Skeletal muscle cell (primary cell): ENCODE measurements around the gene KLK1.

ENCODE experiments used
- DNase-seq: peaks from one replicate; pipeline ENCODE4 v3.0.0-alpha.2; 2010; ENCODE audit warnings: low read depth
- H3K4me3 ChIP-seq: 2 replicates; pipeline ENCODE4 v1.5.1; 2011; ENCODE audit warnings: low read depth, mild to moderate bottlenecking, control low read depth, low read length, moderate library complexity

The KLK1 gene

DNA sequence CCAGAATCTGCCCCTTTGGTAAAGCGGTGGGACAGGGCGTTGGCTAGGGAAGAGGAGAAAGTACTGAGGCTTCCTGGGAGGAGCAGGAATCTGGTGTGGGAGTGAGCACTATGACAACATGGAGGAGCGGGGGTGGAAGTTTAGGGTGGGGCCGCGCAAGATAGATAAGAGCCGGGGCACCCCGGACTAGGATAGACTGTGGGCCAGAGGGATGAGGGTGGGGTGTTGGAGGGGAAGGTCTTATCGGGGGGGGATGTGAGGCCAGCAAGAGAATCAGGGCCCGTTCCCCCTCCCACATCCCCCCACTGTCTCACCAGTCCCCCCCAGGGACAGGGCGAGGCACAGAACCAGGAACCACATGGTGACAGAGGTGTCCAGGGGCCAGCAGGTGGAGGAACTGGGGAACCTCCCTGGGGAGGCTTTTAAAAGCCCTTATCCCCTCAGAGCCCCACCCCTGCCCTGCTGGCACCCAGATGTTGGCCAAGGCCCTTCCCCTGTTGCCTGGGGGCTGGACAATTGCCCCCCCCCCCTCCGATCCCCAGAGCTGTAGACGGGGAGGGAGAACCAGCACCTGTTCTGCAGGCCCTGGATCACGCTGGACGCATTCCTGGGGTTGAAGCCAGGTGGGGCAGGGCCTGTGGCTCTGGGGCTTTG is at the start of gene KLK1:
KLK1 (minus strand) TSS at position 399 of the 654 bp plus-strand sequence; CDS start at position 360, 39 bp downstream.
- DNase-seq = no peak
- no peak within 1 kb of the TSS for H3K4me3 ChIP-seq

DNA sequence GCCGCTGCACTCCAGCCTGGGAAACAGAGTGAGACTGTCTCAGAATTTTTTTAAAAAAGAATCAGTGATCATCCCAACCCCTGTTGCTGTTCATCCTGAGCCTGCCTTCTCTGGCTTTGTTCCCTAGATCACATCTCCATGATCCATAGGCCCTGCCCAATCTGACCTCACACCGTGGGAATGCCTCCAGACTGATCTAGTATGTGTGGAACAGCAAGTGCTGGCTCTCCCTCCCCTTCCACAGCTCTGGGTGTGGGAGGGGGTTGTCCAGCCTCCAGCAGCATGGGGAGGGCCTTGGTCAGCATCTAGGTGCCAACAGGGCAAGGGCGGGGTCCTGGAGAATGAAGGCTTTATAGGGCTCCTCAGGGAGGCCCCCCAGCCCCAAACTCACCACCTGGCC is 49.5 kb upstream of the KLK1 start, which contains the start of gene KLK2:
KLK2 (plus strand) TSS at position 384 of the 400 bp plus-strand sequence. CDS start 35 bp downstream, outside the sequence.
- no peak within 1 kb of the TSS for H3K4me3 ChIP-seq
- DNase-seq = no peak

DNA sequence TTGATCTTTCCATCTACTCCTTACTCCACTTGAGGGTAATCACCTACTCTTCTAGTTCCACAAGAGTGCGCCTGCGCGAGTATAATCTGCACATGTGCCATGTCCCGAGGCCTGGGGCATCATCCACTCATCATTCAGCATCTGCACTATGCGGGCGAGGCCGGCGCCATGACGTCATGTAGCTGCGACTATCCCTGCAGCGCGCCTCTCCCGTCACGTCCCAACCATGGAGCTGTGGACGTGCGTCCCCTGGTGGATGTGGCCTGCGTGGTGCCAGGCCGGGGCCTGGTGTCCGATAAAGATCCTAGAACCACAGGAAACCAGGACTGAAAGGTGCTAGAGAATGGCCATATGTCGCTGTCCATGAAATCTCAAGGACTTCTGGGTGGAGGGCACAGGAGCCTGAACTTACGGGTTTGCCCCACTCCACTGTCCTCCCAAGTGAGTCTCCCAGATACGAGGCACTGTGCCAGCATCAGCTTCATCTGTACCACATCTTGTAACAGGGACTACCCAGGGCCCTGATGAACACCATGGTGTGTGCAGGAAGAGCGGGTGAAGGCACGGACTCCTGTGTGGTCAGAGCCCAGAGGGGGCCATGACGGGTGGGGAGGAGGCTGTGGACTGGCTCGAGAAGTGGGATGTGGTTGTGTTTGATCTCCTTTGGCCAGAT is 47.0 kb upstream of the KLK1 start:
- H3K4me3 ChIP-seq = no peak overlapping the region
- no peak for DNase-seq

DNA sequence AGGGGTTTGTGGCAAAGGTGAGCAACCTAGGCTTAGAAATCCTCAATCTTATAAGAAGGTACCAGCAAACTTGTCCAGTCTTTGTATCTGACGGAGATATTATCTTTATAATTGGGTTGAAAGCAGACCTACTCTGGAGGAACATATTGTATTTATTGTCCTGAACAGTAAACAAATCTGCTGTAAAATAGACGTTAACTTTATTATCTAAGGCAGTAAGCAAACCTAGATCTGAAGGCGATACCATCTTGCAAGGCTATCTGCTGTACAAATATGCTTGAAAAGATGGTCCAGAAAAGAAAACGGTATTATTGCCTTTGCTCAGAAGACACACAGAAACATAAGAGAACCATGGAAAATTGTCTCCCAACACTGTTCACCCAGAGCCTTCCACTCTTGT is 45.9 kb upstream of the KLK1 start:
- DNase-seq = no peak
- H3K4me3 ChIP-seq = no peak overlapping the region

DNA sequence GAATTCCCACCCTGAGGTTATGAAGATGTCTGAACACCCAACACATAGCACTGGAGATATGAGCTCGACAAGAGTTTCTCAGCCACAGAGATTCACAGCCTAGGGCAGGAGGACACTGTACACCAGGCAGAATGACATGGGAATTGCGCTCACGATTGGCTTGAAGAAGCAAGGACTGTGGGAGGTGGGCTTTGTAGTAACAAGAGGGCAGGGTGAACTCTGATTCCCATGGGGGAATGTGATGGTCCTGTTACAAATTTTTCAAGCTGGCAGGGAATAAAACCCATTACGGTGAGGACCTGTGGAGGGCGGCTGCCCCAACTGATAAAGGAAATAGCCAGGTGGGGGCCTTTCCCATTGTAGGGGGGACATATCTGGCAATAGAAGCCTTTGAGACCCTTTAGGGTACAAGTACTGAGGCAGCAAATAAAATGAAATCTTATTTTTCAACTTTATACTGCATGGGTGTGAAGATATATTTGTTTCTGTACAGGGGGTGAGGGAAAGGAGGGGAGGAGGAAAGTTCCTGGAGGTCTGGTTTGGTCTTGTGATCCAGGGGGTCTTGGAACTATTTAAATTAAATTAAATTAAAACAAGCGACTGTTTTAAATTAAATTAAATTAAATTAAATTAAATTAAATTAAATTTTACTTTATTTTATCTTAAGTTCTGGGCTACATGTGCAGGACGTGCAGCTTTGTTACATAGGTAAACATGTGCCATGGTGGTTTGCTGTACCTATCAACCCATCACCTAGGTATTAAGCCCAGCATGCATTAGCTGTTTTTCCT is 38.1 kb upstream of the KLK1 start:
- no peak for DNase-seq

DNA sequence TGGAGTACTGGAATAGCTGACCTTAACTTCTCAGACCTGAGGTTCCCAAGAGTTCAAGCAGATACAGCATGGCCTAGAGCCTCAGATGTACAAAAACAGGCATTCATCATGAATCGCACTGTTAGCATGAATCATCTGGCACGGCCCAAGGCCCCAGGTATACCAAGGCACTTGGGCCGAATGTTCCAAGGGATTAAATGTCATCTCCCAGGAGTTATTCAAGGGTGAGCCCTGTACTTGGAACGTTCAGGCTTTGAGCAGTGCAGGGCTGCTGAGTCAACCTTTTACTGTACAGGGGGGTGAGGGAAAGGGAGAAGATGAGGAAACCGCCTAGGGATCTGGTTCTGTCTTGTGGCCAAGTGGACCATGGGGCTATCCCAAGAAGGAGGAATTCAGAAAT is 37.4 kb upstream of the KLK1 start:
- H3K4me3 ChIP-seq = no peak overlapping the region
- DNase-seq = no peak

More for the DNA sequence above, 38.1 kb upstream of the KLK1 start:
- no peak overlapping the region for H3K4me3 ChIP-seq

DNA sequence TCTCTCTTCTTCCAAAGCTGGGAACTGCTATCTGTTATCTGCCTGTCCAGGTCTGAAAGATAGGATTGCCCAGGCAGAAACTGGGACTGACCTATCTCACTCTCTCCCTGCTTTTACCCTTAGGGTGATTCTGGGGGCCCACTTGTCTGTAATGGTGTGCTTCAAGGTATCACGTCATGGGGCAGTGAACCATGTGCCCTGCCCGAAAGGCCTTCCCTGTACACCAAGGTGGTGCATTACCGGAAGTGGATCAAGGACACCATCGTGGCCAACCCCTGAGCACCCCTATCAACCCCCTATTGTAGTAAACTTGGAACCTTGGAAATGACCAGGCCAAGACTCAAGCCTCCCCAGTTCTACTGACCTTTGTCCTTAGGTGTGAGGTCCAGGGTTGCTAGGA is 36.3 kb upstream of the KLK1 start:
- no peak for DNase-seq
- H3K4me3 ChIP-seq = no peak overlapping the region

DNA sequence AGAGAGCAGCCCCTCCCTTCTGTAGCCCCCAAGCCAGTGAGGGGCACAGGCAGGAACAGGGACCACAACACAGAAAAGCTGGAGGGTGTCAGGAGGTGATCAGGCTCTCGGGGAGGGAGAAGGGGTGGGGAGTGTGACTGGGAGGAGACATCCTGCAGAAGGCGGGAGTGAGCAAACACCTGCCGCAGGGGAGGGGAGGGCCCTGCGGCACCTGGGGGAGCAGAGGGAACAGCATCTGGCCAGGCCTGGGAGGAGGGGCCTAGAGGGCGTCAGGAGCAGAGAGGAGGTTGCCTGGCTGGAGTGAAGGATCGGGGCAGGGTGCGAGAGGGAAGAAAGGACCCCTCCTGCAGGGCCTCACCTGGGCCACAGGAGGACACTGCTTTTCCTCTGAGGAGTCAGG is 35.3 kb upstream of the KLK1 start:
- no peak for DNase-seq
- no peak overlapping the region for H3K4me3 ChIP-seq

DNA sequence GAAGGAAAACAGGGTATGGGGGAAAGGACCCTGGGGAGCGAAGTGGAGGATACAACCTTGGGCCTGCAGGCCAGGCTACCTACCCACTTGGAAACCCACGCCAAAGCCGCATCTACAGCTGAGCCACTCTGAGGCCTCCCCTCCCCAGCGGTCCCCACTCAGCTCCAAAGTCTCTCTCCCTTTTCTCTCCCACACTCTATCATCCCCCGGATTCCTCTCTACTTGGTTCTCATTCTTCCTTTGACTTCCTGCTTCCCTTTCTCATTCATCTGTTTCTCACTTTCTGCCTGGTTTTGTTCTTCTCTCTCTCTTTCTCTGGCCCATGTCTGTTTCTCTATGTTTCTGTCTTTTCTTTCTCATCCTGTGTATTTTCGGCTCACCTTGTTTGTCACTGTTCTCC is 33.8 kb upstream of the KLK1 start:
- no peak for DNase-seq
- no peak overlapping the region for H3K4me3 ChIP-seq

DNA sequence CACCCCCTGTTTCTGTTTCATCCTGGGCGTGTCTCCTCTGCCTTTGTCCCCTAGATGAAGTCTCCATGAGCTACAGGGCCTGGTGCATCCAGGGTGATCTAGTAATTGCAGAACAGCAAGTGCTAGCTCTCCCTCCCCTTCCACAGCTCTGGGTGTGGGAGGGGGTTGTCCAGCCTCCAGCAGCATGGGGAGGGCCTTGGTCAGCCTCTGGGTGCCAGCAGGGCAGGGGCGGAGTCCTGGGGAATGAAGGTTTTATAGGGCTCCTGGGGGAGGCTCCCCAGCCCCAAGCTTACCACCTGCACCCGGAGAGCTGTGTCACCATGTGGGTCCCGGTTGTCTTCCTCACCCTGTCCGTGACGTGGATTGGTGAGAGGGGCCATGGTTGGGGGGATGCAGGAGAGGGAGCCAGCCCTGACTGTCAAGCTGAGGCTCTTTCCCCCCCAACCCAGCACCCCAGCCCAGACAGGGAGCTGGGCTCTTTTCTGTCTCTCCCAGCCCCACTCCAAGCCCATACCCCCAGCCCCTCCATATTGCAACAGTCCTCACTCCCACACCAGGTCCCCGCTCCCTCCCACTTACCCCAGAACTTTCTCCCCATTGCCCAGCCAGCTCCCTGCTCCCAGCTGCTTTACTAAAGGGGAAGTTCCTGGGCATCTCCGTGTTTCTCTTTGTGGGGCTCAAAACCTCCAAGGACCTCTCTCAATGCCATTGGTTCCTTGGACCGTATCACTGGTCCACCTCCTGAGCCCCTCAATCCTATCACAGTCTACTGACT is 31.2 kb upstream of the KLK1 start, which contains the start of gene KLK3:
KLK3 (plus strand) TSS at position 280 of the 775 bp plus-strand sequence; CDS start at position 321, 41 bp downstream.
- no peak for DNase-seq

DNA sequence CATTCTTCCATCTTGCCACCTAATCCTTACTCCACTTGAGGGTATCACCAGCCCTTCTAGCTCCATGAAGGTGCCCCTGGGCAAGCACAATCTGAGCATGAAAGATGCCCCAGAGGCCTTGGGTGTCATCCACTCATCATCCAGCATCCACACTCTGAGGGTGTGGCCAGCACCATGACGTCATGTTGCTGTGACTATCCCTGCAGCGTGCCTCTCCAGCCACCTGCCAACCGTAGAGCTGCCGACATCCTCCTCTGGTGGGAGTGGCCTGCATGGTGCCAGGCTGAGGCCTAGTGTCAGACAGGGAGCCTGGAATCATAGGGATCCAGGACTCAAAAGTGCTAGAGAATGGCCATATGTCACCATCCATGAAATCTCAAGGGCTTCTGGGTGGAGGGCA is 28.0 kb upstream of the KLK1 start:
- no peak for DNase-seq
- no peak overlapping the region for H3K4me3 ChIP-seq

More for the DNA sequence above, 31.2 kb upstream of the KLK1 start, which contains the start of gene KLK3:
- no peak within 1 kb of the TSS for H3K4me3 ChIP-seq

DNA sequence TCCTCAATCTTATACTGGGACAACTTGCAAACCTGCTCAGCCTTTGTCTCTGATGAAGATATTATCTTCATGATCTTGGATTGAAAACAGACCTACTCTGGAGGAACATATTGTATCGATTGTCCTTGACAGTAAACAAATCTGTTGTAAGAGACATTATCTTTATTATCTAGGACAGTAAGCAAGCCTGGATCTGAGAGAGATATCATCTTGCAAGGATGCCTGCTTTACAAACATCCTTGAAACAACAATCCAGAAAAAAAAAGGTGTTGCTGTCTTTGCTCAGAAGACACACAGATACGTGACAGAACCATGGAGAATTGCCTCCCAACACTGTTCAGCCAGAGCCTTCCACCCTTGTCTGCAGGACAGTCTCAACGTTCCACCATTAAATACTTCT is 27.2 kb upstream of the KLK1 start:
- no peak overlapping the region for H3K4me3 ChIP-seq
- DNase-seq = no peak

DNA sequence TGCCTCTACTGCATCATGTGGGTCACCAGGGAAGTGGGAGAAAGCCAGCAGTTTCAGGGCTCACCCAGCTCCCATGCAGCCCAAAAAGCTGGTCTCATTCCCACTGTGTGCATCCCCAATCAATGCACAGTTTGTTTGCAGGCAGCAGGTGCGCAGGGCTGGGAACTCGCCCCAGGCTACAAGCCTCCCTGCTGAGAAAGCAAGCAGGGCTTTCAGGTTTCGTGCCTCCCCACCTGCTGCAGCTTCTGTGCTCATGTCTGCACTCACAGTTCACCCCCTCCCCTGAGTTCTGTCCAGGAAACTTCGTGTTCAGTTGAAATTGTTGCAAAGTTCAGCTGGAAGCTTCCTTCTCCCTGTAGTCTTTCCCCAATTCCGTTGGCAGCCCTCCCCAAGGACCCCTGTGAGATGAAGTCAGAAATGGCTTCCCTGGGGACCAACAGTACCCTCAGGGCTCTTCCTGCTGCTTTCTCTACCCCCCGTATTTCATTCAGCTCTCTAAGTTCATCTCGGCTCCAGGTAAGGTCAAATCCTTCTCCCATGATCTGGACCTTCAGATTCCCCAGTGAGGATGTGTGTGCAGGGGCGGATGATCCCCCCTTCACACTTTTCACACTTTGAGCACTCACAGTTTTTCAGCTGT is 20.8 kb upstream of the KLK1 start:
- DNase-seq = no peak
- no peak overlapping the region for H3K4me3 ChIP-seq

DNA sequence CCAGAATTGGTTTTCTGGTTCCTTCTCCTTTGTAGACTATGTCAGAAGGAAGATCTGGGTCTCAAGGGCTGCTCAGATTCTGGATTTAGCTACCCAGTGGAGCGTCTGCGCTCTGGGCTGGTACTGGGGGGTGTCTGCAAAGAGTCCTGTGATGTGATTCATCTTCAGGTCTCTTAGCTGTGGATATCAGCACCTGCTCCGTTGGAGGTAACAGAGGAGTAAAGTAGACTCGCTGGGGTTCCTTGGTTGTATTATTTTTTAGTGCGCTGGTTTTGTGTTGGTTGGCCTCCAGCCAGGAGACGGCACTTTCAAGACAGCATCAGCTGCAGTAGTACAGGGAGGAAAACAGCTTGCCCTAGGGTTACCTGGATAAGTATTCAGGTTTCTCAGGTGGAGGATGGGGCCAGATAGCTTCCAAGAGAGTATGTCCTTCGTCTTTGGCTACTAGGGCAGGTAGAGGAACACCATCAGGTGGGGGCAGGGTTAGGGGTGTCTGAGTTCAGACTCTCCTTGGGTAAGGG is 20.2 kb upstream of the KLK1 start:
- no peak for DNase-seq
- H3K4me3 ChIP-seq = no peak overlapping the region

DNA sequence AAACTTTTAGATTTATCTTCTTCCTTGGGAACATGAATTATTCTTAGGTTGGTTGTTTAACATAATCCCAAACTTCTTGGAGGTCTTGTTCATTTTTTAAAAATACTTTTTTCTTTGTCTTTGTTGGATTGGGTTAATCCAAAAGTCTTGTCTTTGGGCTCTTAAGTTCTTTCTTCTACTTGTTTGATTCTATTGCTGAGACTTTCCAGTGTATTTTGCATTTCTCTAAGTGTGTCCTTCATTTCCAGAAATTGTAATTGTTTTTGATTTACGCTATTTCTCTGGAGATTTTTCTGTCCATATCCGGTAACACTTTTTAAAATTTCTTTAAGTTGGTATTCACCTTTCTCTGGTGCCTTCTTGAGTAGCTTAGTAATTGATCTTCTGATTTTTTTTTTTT is 19.6 kb upstream of the KLK1 start:
- no peak for DNase-seq
- H3K4me3 ChIP-seq = no peak overlapping the region

DNA sequence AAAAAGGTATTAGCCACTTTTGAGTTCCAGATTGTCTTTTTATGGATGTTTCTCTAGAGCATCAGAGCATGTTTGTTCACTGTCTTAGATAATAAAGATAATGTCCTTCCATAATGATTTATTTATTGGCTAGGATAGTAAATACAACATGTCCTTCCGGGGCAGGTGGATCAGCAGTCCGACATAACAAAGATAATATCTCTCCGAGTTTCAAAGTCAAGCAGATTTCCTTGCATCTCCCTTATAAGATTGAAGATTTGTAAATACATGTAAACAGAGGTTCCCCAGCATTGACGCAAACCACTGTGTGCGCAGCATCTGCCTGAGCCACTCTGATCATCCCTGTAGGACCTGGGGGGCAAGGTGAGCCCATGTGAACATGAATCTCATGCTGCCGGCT is 18.5 kb upstream of the KLK1 start:
- no peak for DNase-seq
- H3K4me3 ChIP-seq = no peak overlapping the region

DNA sequence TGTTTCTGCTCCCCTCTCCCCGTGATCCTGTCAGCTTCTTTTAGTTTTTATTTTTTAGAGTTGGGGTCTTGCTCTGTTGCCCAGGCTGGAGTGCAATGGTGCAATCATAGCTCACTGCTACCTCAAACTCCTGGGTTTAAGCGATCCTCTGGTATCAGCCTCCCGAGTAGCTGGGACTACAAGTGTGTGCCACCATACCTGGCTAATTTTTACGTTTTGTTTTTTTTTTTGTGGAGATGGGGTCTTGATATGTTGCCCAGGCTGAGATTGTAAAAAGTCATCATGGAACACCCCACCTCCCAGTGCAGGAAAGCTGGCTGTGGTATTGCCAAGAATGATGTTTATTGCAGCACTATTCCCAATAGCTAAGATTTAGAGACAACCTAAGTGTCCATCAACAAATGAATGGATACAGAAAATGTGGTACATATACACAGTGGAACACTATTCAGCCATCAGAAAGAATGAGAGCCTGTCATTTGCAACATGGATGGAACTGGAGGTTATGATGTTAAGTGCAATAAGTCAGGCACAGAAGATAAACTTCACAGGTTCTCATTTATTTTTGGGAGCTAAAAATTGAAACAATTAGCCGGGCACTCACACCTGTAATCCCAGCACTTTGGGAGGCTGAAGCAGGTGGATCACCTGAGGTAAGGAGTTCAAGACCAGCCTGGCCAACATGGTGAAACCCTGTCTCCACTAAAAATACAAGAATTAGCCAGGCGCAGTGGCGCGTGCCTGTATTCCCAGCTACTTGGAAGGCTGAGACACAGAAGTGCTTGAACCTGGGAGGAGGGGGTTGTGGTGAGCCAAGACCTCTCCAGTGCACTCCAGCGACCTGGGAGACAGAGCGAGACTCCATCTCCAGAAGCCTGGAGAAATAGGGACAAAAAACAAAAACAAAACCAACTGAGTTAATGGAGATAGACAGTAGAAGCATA is 16.4 kb upstream of the KLK1 start:
- H3K4me3 ChIP-seq = no peak overlapping the region
- no peak for DNase-seq

DNA sequence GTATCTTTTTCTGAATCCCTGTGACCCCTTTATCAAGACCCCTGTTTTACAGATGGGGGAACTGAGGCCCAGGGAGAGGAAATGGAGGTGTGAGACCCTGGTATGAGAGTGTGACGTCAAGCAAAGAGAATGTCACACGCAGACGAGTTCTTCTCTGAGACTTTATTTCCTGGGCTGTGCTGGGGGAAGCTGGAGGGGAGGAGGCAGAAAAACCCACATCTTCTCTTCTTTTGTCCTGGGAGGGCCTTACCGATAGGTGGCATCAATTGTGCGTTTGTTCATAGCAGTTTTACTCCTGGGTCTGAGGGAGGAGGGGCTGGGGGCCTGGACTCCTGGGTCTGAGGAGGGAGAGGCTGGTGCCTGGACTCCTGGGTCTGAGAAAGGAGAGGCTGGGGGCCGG is 14.7 kb upstream of the KLK1 start:
- DNase-seq = no peak

More for the DNA sequence above, 14.7 kb upstream of the KLK1 start:
- H3K4me3 ChIP-seq = no peak overlapping the region
